ENCODE results near the gene SCTR.

The SCTR gene

DNA sequence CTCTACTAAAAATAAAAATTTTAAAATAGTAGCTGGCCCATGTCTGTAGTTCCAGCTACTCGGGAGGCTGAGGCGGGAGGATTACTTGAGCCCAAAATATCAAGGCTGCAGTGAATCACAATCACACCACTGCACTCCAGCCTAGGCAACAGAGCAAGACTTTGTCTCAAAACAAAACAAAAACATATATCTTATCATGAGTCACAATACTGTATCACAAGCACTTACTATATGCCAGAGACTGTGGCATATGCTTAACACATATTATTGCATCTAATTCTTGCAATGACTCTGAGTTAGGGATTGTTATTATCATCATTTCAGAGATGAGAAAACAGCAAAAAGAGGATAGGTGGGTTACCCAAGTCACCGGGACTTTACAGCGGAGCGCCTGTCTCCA is 122.2 kb downstream of the SCTR start:
- no peak for DNase-seq

DNA sequence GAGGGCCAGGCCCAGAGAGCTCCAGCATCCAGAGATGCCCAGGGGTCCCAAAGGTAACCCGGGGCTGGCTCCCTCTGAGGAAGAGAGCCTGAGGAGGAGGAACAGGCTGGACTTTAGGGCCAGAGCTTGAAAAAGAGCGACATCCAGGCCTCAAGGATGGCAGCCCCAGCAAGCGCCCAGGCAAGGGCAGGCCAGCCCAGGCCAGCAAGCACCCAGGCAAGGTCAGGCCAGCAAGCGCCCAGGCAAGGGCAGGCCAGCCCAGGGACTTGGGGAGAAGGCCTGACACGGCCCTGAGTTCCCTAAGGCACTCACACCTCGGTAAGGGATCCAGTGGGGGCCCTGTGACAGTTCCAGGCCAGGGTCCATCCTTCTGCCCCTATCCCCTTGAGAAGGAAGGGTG is 127.1 kb downstream of the SCTR start:
- DNase-seq: no peak

DNA sequence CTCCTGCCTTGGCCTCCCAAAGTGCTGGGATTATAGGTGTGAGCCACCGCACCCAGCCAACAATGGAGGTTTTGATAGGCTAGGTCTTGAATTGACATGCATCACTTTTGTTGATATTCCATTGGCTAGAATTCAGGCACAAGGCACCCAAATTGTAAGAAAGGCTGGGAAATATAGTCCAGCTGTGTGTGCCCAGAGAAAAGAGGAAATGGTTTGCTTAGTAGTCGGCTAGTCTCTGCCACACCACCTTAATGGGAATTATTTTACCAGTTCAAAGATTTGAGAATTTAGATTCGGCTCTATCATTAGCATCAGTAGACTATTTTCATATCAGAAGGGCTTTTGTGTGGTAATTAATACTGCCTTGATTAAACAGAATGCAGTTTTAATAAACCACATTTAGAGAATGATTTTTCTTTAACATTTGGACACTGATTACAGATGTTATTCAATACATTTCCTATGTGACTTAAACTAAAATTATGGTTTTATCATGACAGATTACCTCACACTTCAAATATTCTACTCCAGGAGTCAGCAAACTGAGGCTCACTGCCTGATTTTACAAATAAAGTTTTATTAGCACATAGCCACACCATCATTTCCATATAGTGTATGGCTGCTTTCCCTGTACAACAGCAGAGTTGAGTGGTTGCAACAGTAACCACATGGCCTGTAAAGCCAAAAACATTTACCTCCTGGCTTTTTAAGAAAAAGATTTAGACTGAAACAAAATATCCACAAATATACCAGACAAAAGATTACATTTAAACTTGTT is 130.1 kb downstream of the SCTR start:
- DNase-seq: no peak
